Small intestine (tissue), 7 donors: Measurements from ENCODE around the gene SLC16A1. TPM values are rescaled to one million over a fixed set of nuclear protein-coding genes. Genes with fewer than 3 reads are reported as not detected.

ENCODE experiments used
- DNase-seq, 2 donors: peaks; one replicate each; pipeline versions ENCODE4 v3.0.0 to v3.0.0-alpha.2; 2013
- FAIRE-seq: peaks from 2 replicates; lab custom pipeline; 2012; peaks lifted over from hg19 to GRCh38; lab: Jason Lieb, UNC
- H3K27ac ChIP-seq, 3 donors: one replicate each; pipeline ENCODE4 v1.5.1; 2013; ENCODE audit warnings: low read length in 2 of 3, mild to moderate bottlenecking in 2 of 3, control low read depth in 1 of 3, inconsistent platforms in 1 of 3, low read depth in 1 of 3, moderate library complexity in 1 of 3
- H3K27me3 ChIP-seq, 3 donors: one replicate each; pipeline ENCODE4 v1.6.1; 2013; ENCODE audit warnings: low read length in 3 of 3, inconsistent platforms in 1 of 3; ENCODE audit not compliant: control insufficient read depth in 3 of 3, insufficient read depth in 3 of 3
- H3K36me3 ChIP-seq, 3 donors: one replicate each; pipeline ENCODE4 v1.6.1; 2013; ENCODE audit warnings: low read length in 3 of 3, inconsistent platforms in 1 of 3, low read depth in 1 of 3, mild to moderate bottlenecking in 1 of 3, moderate library complexity in 1 of 3; ENCODE audit not compliant: control insufficient read depth in 3 of 3, insufficient read depth in 2 of 3
- H3K4me1 ChIP-seq, 3 donors: one replicate each; pipeline ENCODE4 v1.6.1; 2013; ENCODE audit warnings: low read length in 2 of 3, inconsistent platforms in 1 of 3, low read depth in 1 of 3, mild to moderate bottlenecking in 1 of 3, moderate library complexity in 1 of 3; ENCODE audit not compliant: control insufficient read depth in 3 of 3, insufficient read depth in 2 of 3
- H3K4me3 ChIP-seq, 3 donors: one replicate each; pipeline ENCODE4 v1.5.1; 2013; ENCODE audit warnings: low read length in 3 of 3, control low read depth in 1 of 3, inconsistent platforms in 1 of 3, low read depth in 1 of 3, mild to moderate bottlenecking in 1 of 3, moderate library complexity in 1 of 3
- H3K9me3 ChIP-seq, 2 donors: one replicate each; pipeline ENCODE4 v1.6.1; 2013; ENCODE audit warnings: low read depth in 1 of 2, low read length in 1 of 2; ENCODE audit not compliant: control insufficient read depth in 2 of 2, insufficient read depth in 1 of 2
- WGBS, 3 donors: extraction: QIAGEN DNeasy Blood & Tissue Kit; methylation state at CpG; one replicate each; pipeline ENCODE4 v1.1.7; 2013; 5-methylcytosine and 5-hydroxymethylcytosine counted together
- polyA plus RNA-seq, 4 donors: library from polyadenylated mRNA; stranded (reverse) in 3 of 4; unstranded in 1 of 4; fragments of 200-250 nt in 3 of 4; fragments of 120-200 nt in 1 of 4; gene quantifications; one replicate each; pipeline versions ENCODE4 v1.2.1 to v1.2.3, GENCODE V29; 2013
- donor health status: healthy with polysubstance abuse.
- donor health status: control.
- donor health status: control.
- donor health status: Bipolar disorder and iron deficiency.
- donor health status: healthy.

SLC16A1 gene
- polyA plus RNA-seq, 4 donors = 6.8 to 29.9 (median 14.6) TPM

- no peaks in the 10 kb centered on the region for H3K27me3 ChIP-seq
- no peak overlapping the region for H3K27ac ChIP-seq
- no peaks in the 10 kb centered on the region for H3K36me3 ChIP-seq
- no peak for FAIRE-seq
- no peaks in the 10 kb centered on the region for H3K9me3 ChIP-seq
- WGBS, 3 donors = 78 to 97% (median 79%) methylated on average over 3 of the region's 3 CpGs
- no peak for DNase-seq
- H3K4me1 ChIP-seq = peaks cover 0 to 9% (median 0%) of the 10 kb centered on the region in 3 donors
- H3K4me3 ChIP-seq = no peak overlapping the region
These were observed 76.2 kb downstream of the SLC16A1 start for GRCh38 chr1:112879834-112880233.

DNA sequence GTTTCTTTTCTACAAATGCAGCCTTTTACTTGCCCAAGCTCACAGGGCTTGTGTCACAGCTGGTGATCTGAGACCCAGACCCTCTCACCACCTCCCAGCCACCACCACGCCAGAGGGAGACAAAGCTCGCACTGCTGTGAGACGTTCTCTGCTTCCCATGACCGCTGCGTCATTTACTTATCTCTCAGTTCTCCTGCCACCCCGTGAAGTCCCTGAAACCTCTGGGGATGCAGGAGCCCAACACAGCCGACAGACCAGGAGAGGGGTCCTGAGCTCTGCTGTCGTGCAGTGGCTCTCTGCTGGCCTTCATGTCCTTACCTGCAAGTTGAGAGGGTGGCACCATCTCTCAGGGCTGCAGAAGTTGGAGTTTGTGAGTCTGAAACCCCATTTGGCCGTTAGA is 77.7 kb downstream of the SLC16A1 start:
- FAIRE-seq (no peak), DNase-seq (no peak)
- Histone ChIP-seq H3K27me3 (no peaks in the 10 kb centered on the region), H3K36me3 (no peaks in the 10 kb centered on the region), H3K9me3 (no peaks in the 10 kb centered on the region), H3K4me3 (no peak overlapping the region), H3K4me1 (peaks cover 0 to 11% (median 0%) of the 10 kb centered on the region in 3 donors), H3K27ac (no peak overlapping the region)
- 79 to 83% (median 80%) methylated on average over 9 of the region's 9 CpGs for whole genome bisulfite sequencing, 3 donors

GRCh38 chr1:112877750-112878149 is 78.2 kb downstream of the SLC16A1 start:
- Histone ChIP-seq H3K27me3 (no peaks in the 10 kb centered on the region), H3K27ac (no peak overlapping the region), H3K4me1 (peaks cover 0 to 15% (median 0%) of the 10 kb centered on the region in 3 donors), H3K4me3 (no peak overlapping the region), H3K9me3 (no peaks in the 10 kb centered on the region), H3K36me3 (no peaks in the 10 kb centered on the region)
- FAIRE-seq (no peak), DNase-seq (no peak)
- WGBS, 3 donors = 66 to 72% (median 68%) methylated on average over 2 of the region's 2 CpGs

GRCh38 chr1:112876315-112876714 is 79.7 kb downstream of the SLC16A1 start:
- H3K27me3 ChIP-seq = no peaks in the 10 kb centered on the region
- no peak overlapping the region for H3K27ac ChIP-seq
- no peaks in the 10 kb centered on the region for H3K36me3 ChIP-seq
- no peak for DNase-seq
- no peak for FAIRE-seq
- H3K4me1 ChIP-seq = peaks cover 0 to 16% (median 0%) of the 10 kb centered on the region in 3 donors
- H3K9me3 ChIP-seq = no peaks in the 10 kb centered on the region
- H3K4me3 ChIP-seq = no peak overlapping the region
- WGBS, 3 donors = 68 to 77% (median 76%) methylated on average over 2 of the region's 2 CpGs

DNA sequence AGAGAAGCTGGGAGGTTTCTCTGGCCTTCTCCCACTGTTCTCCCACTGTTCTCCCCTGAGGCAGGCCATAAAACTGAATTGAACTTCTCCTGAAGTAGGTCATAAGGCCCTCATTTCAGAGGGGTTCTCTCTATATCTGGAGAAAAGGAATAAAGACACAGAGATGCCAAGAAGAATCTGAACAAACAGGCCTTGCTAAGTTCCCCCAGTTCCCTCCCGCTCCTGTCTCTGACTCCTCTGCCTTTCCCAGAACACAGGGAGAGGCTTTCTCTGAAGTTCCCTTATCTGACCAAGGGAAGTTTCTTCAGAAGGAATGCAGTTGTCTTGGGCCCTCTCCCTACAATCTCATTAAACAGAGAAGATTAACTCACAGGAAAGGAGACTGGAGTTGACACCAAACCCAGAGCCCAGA is 83.4 kb downstream of the SLC16A1 start:
- H3K4me3 ChIP-seq = no peak overlapping the region
- 65 to 100% (median 80%) methylated on average over 1 of the region's 1 CpG for WGBS, 3 donors
- peak overlapping the region in 1 of 3 donors; percentile 9 for H3K27ac ChIP-seq
- H3K9me3 ChIP-seq = no peaks in the 10 kb centered on the region
- FAIRE-seq = no peak
- no peaks in the 10 kb centered on the region for H3K36me3 ChIP-seq
- H3K4me1 ChIP-seq = peaks cover 0 to 34% (median 6%) of the 10 kb centered on the region in 3 donors
- H3K27me3 ChIP-seq = no peaks in the 10 kb centered on the region
- DNase-seq = peak in 1 of 2 donors; percentile 38

DNA sequence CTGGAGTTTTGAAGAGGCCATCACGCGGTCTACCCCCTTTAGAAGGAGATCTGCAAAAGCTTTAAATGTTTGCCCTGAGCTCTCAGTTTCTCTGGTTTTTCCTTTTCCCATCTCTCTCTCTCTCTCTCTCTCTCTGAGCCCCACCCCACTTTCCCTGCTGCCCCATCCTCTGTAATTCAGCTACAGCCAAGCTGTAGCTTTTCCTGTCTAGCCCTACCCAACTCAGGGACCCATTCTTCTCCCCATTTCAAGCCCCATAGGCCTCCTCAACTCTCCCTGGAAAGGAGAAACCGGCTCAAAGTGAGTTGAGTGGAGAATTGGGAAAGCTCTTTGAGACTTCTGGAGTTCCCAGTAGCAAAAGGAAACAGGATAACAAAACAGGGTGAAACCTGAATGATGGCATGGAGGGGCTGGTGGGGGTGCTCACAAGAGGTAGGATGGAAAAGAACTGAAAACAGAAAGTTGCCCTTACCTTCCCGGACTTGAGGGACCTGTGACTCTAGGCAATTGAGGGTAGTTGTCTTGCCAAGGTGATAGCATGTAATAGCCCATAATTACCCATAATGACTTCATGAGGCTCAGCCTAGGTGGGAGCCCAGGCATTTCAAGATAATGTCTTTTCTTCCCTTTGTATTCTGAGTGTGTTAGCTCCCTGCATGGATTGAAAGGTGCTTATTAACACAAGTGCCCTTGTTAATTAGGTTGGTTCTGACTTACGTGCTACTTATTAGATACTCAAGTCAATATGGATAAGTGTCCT is 84.9 kb downstream of the SLC16A1 start:
- peaks cover 0 to 34% (median 6%) of the 10 kb centered on the region in 3 donors for H3K4me1 ChIP-seq
- 63 to 80% (median 68%) methylated on average over 5 of the region's 5 CpGs for WGBS, 3 donors
- H3K36me3 ChIP-seq = no peaks in the 10 kb centered on the region
- peak overlapping the region; percentile 34 to 69 (median 39) for H3K27ac ChIP-seq
- no peak for FAIRE-seq
- DNase-seq = peak; percentile 66 to 73
- no peaks in the 10 kb centered on the region for H3K27me3 ChIP-seq
- H3K4me3 ChIP-seq = no peak overlapping the region
- no peaks in the 10 kb centered on the region for H3K9me3 ChIP-seq

- Histone ChIP-seq H3K27ac (peak overlapping the region in 1 of 3 donors; percentile 78), H3K36me3 (no peaks in the 10 kb centered on the region), H3K27me3 (no peaks in the 10 kb centered on the region), H3K4me1 (peaks cover 0 to 34% (median 6%) of the 10 kb centered on the region in 3 donors), H3K4me3 (no peak overlapping the region), H3K9me3 (no peaks in the 10 kb centered on the region)
- FAIRE-seq = no peak
- DNase-seq = no peak
- 59 to 78% (median 60%) methylated on average over 4 of the region's 4 CpGs for WGBS, 3 donors
These were observed 86.1 kb downstream of the SLC16A1 start for GRCh38 chr1:112869895-112870294.

GRCh38 chr1:112868191-112868590 is 87.8 kb downstream of the SLC16A1 start:
- H3K9me3 ChIP-seq = no peaks in the 10 kb centered on the region
- H3K27me3 ChIP-seq = no peaks in the 10 kb centered on the region
- 90 to 100% (median 96%) methylated on average over 2 of the region's 2 CpGs for WGBS, 3 donors
- H3K27ac ChIP-seq = no peak overlapping the region
- H3K4me3 ChIP-seq = no peak overlapping the region
- FAIRE-seq (no peak), DNase-seq (no peak)
- no peaks in the 10 kb centered on the region for H3K36me3 ChIP-seq
- peaks cover 0 to 32% (median 6%) of the 10 kb centered on the region in 3 donors for H3K4me1 ChIP-seq
